PC-9 (cell line): ENCODE data around the gene BARHL1. TPM values are rescaled to one million over a fixed set of nuclear protein-coding genes. Genes with fewer than 3 reads are reported as not detected.

Source experiments
- BruUV-seq: library from RNA; stranded (reverse); fragments of 400-500 nt; replicated peaks from 2 replicates; lab custom pipeline; 2021; lab: Mats Ljungman, UMichigan
- CTCF ChIA-PET: fragments of 300-600 bp; sonication (Branson Sonifier 250); formaldehyde crosslinking; loops from one replicate; lab custom pipeline; 2022; ENCODE audit warnings: antibody characterized with exemption; lab: Charles Lee
- POLR2A ChIA-PET: fragments of 300-600 bp; sonication (Branson Sonifier 250); formaldehyde crosslinking; loops from one replicate; lab custom pipeline; 2022; ENCODE audit warnings: antibody characterized with exemption; ENCODE audit not compliant: unreplicated experiment; lab: Charles Lee
- DNase-seq, 2 experiments: peaks; one replicate each; pipeline versions ENCODE4 v3.0.0 to v3.0.0-alpha.2; 2015 to 2022; ENCODE audit warnings: mixed read lengths in 1 of 2
- H2AFZ ChIP-seq: fragments of 200-600 bp; sonication (generic); 2 replicates; pipeline ENCODE4 v1.8.1; 2017; ENCODE audit warnings: antibody characterized with exemption
- H3F3A ChIP-seq: fragments of 200-600 bp; sonication (generic); 2 replicates; pipeline ENCODE4 v1.8.1; 2017; ENCODE audit warnings: antibody characterized with exemption, mild to moderate bottlenecking, low read depth; ENCODE audit not compliant: insufficient read depth
- H3K27ac ChIP-seq: fragments of 200-600 bp; sonication (generic); 2 replicates; pipeline ENCODE4 v1.6.1; 2016; ENCODE audit warnings: mixed run types
- H3K27me3 ChIP-seq: fragments of 200-600 bp; sonication (generic); 2 replicates; pipeline ENCODE4 v1.6.1; 2016; ENCODE audit warnings: low read depth, mixed run types; ENCODE audit not compliant: insufficient read depth
- H3K36me3 ChIP-seq: fragments of 200-600 bp; sonication (generic); 2 replicates; pipeline ENCODE4 v1.6.1; 2016; ENCODE audit warnings: low read depth, mixed run types
- H3K4me1 ChIP-seq: fragments of 200-600 bp; sonication (generic); replicated peaks from 2 replicates; pipeline ENCODE4 v1.6.1; 2016; ENCODE audit warnings: mixed run types; ENCODE audit not compliant: insufficient read depth
- H3K4me2 ChIP-seq: fragments of 200-600 bp; sonication (generic); 2 replicates; pipeline ENCODE4 v1.6.1; 2017; ENCODE audit warnings: mixed run types
- H3K4me3 ChIP-seq: fragments of 200-600 bp; sonication (generic); 2 replicates; pipeline ENCODE4 v1.6.1; 2016; ENCODE audit warnings: mixed run types
- H3K79me2 ChIP-seq: fragments of 200-600 bp; sonication (generic); 2 replicates; pipeline ENCODE4 v1.6.1; 2017; ENCODE audit warnings: low read depth, mixed run types
- H3K9me2 ChIP-seq: fragments of 200-600 bp; sonication (generic); 2 replicates; pipeline ENCODE4 v1.8.1; 2017; ENCODE audit warnings: mild to moderate bottlenecking; ENCODE audit not compliant: insufficient read depth
- H3K9me3 ChIP-seq: fragments of 200-600 bp; sonication (generic); 2 replicates; pipeline ENCODE4 v1.8.1; 2016; ENCODE audit warnings: low read depth; ENCODE audit not compliant: insufficient read depth
- H4K20me1 ChIP-seq: fragments of 200-600 bp; sonication (generic); 2 replicates; pipeline ENCODE4 v1.8.1; 2017; ENCODE audit not compliant: insufficient read depth
- CTCF ChIP-seq: fragments of 200-600 bp; sonication (generic); conservative IDR thresholded peaks from 2 replicates; pipeline ENCODE4 v1.6.1; 2017; ENCODE audit warnings: mixed run types, antibody characterized with exemption, mild to moderate bottlenecking, moderate library complexity
- EZH2 ChIP-seq: fragments of 200-600 bp; sonication (generic); IDR thresholded peaks from 2 replicates; pipeline ENCODE4 v1.8.0; 2017; ENCODE audit warnings: antibody characterized with exemption, low read depth
- intact Hi-C: fragments of 100-400 bp; cut with micrococcal nuclease; formaldehyde crosslinking; loops from one replicate; pipeline ENCODE4 v1.10.0; 2022; ENCODE audit not compliant: unreplicated experiment
- total RNA-seq: library from RNA; stranded (reverse); gene quantifications from 2 replicates; pipeline ENCODE4 v1.2.3, GENCODE V29; 2021

BARHL1 gene
- total RNA-seq, 1 experiment from 2014 or later, result not detected

- POLR2A ChIA-PET, result no interaction called here
- Histone ChIP-seq H3K27me3 (no peaks in the 10 kb centered on the region), H3K36me3 (peaks cover 5% of the 10 kb centered on the region; the same call in 1 of the 2 replicates), H3K4me2 (no peak overlapping the region), H3F3A (no peaks in the 10 kb centered on the region), H3K27ac (no peak overlapping the region), H3K9me3 (no peaks in the 10 kb centered on the region), H3K79me2 (no peaks in the 10 kb centered on the region), H4K20me1 (no peaks in the 10 kb centered on the region), H3K4me1 (no peaks in the 10 kb centered on the region), H2AFZ (no peak overlapping the region), H3K4me3 (no peak overlapping the region), H3K9me2 (no peaks in the 10 kb centered on the region)
- CTCF ChIA-PET, result no interaction called here
- TF ChIP-seq CTCF, result no peak
- no peak for TF ChIP-seq EZH2
- intact Hi-C loops, result no loop called here
- DNase-seq, result no peak
- no TSS peak for BruUV-seq
These were observed 43.9 kb downstream of the BARHL1 start for GRCh38 chr9:132626285-132626684.

GRCh38 chr9:132627106-132627505 is 44.7 kb downstream of the BARHL1 start:
- no peak for DNase-seq
- Histone ChIP-seq H3K4me2 (no peak overlapping the region), H3K9me3 (no peaks in the 10 kb centered on the region), H3K4me3 (no peak overlapping the region), H3K36me3 (peaks cover 5% of the 10 kb centered on the region; the same call in 1 of the 2 replicates), H4K20me1 (no peaks in the 10 kb centered on the region), H3K9me2 (no peaks in the 10 kb centered on the region), H3K27me3 (no peaks in the 10 kb centered on the region), H3K4me1 (no peaks in the 10 kb centered on the region), H3K79me2 (no peaks in the 10 kb centered on the region), H3F3A (no peaks in the 10 kb centered on the region), H3K27ac (no peak overlapping the region), H2AFZ (no peak overlapping the region)
- ChIA-PET CTCF (no interaction called here), POLR2A (no interaction called here)
- no TSS peak for BruUV-seq
- intact Hi-C loops, result no loop called here
- TF ChIP-seq CTCF, result no peak
- no peak for TF ChIP-seq EZH2

- Histone ChIP-seq H3K4me2 (no peak overlapping the region), H3K36me3 (peaks cover 5% of the 10 kb centered on the region; the same call in 1 of the 2 replicates)
These were observed 45.2 kb downstream of the BARHL1 start for GRCh38 chr9:132627594-132627993.

More at GRCh38 chr9:132627594-132627993, 45.2 kb downstream of the BARHL1 start:
- H4K20me1 ChIP-seq, result no peaks in the 10 kb centered on the region
- no peaks in the 10 kb centered on the region for H3F3A ChIP-seq
- H3K79me2 ChIP-seq, result no peaks in the 10 kb centered on the region
- TF ChIP-seq CTCF, result no peak
- TF ChIP-seq EZH2, result no peak
- no peaks in the 10 kb centered on the region for H3K9me3 ChIP-seq
- H3K27me3 ChIP-seq, result no peaks in the 10 kb centered on the region
- H3K27ac ChIP-seq, result no peak overlapping the region
- DNase-seq, result no peak
- no peak overlapping the region for H3K4me3 ChIP-seq
- no peaks in the 10 kb centered on the region for H3K9me2 ChIP-seq
- intact Hi-C loops, result no loop called here
- H3K4me1 ChIP-seq, result no peaks in the 10 kb centered on the region
- CTCF ChIA-PET, result no interaction called here
- POLR2A ChIA-PET, result no interaction called here
- no TSS peak for BruUV-seq
- H2AFZ ChIP-seq, result no peak overlapping the region
